HFF-Myc (cell line): ENCODE measurements around the gene EVC2.

Source experiments
- DNase-seq: peaks from one replicate; pipeline ENCODE4 v3.0.0-alpha.2; 2011; ENCODE audit warnings: low read depth; ENCODE audit errors: extremely low read depth
- H3K4me3 ChIP-seq: replicated peaks from 2 replicates; pipeline ENCODE4 v1.5.1; 2011; ENCODE audit warnings: low read depth, mild to moderate bottlenecking, control low read depth, low read length
- CTCF ChIP-seq: IDR thresholded peaks from 2 replicates; pipeline ENCODE4 v1.5.1; 2012; ENCODE audit warnings: mild to moderate bottlenecking, low read depth, low read length, control low read depth; ENCODE audit errors: missing control alignments

Gene EVC2

GRCh38 chr4:5517372-5517771, 191.0 kb downstream of the EVC2 start:
- H3K4me3 ChIP-seq: no peak overlapping the region
- no peak for TF ChIP-seq CTCF
- no peak for DNase-seq

GRCh38 chr4:5515646-5516045, 192.7 kb downstream of the EVC2 start:
- H3K4me3 ChIP-seq: no peak overlapping the region
- DNase-seq: no peak
- no peak for TF ChIP-seq CTCF
